Measurements from ENCODE around the gene GCKR. TPM values are rescaled to one million over a fixed set of nuclear protein-coding genes. Genes with fewer than 3 reads are reported as not detected.
A peak's percentile ranks its signal among the peaks of the same experiment; 100 is the strongest.

GCKR gene
- total and polyA plus RNA-seq, 10 donors = 0.33 to 6.7 (median 3.3) TPM

DNA sequence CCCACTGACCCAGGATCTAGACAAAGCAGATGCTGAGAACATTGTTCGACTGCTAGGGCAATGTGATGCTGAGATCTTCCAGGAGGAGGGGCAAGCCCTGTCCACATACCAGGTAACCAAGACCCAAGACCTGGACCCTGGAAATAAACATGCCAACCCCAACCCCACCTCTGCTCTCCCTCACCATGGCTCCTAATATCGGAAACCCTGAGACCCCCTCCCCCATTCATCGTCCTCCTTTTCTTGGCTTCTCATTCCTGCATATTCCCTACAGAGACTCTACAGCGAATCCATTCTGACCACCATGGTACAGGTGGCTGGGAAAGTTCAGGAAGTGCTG, 619 bp downstream of the GCKR start:
- TF ChIP-seq POLR2AphosphoS5 (IDR thresholded peaks at IDR 0.05) = no peak
- TF ChIP-seq POLR2A (IDR thresholded peaks at IDR 0.05) = no peak
- H3K36me3 ChIP-seq = no peaks in the 10 kb centered on the region
- 76 to 85% (median 82%) methylated on average over 4 of the region's 4 CpGs for WGBS, 5 donors
- DNase-seq = no peak
- H3K4me3 ChIP-seq = no peak overlapping the region
- H3K4me1 ChIP-seq = peaks cover 0 to 32% (median 18%) of the 10 kb centered on the region in 6 donors
- peak overlapping the region in 2 of 8 donors; percentile 10 to 50 for H3K27ac ChIP-seq
- intact Hi-C loops (cut with DNase I; ENCODE audit: low total_unique reads) = no loop called here
- no peaks in the 10 kb centered on the region for H3K9me3 ChIP-seq
- peaks cover 0 to 53% (median 17%) of the 10 kb centered on the region in 7 donors for H3K27me3 ChIP-seq (replicated peaks in 1 of 7)

DNA sequence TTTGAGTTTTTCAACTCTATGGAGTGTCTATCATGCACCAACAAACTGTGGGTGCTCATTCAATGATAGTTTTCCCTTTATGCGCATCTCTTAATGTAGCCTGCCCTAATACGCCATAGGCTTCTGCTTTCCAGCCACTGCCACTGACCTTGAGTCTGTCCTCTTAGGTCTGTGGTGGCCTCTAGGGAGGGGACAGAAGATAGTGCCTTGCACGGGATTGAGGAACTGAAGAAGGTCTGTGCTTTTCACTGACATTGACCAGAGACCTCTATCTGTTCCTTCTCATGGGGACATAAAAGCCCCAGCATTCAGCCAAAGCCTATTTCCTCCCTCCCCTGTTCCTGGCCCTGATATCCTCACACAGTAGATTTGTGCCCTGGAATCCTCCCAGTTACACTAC, 2.3 kb downstream of the GCKR start:
- no peaks in the 10 kb centered on the region for H3K9me3 ChIP-seq
- peaks cover 0 to 44% (median 17%) of the 10 kb centered on the region in 7 donors for H3K27me3 ChIP-seq (replicated peaks in 1 of 7)
- intact Hi-C loops (cut with DNase I; ENCODE audit: low total_unique reads) = no loop called here
- 72 to 88% (median 78%) methylated on average over 3 of the region's 3 CpGs for WGBS, 5 donors
- H3K4me1 ChIP-seq = peaks cover 0 to 30% (median 17%) of the 10 kb centered on the region in 6 donors
- no peaks in the 10 kb centered on the region for H3K36me3 ChIP-seq
- no peak for DNase-seq
- no peak overlapping the region for H3K4me3 ChIP-seq
- no peak overlapping the region for H3K27ac ChIP-seq
- no peak for TF ChIP-seq POLR2AphosphoS5 (IDR thresholded peaks at IDR 0.05)
- no peak for TF ChIP-seq POLR2A (IDR thresholded peaks at IDR 0.05)
- TF ChIP-seq, protein P1, sequence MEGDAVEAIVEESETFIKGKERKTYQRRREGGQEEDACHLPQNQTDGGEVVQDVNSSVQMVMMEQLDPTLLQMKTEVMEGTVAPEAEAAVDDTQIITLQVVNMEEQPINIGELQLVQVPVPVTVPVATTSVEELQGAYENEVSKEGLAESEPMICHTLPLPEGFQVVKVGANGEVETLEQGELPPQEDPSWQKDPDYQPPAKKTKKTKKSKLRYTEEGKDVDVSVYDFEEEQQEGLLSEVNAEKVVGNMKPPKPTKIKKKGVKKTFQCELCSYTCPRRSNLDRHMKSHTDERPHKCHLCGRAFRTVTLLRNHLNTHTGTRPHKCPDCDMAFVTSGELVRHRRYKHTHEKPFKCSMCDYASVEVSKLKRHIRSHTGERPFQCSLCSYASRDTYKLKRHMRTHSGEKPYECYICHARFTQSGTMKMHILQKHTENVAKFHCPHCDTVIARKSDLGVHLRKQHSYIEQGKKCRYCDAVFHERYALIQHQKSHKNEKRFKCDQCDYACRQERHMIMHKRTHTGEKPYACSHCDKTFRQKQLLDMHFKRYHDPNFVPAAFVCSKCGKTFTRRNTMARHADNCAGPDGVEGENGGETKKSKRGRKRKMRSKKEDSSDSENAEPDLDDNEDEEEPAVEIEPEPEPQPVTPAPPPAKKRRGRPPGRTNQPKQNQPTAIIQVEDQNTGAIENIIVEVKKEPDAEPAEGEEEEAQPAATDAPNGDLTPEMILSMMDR (IDR thresholded peaks at IDR 0.05 in 8 of 11, conservative IDR thresholded peaks at IDR 0.05 in 3 of 11) = no peak

DNA sequence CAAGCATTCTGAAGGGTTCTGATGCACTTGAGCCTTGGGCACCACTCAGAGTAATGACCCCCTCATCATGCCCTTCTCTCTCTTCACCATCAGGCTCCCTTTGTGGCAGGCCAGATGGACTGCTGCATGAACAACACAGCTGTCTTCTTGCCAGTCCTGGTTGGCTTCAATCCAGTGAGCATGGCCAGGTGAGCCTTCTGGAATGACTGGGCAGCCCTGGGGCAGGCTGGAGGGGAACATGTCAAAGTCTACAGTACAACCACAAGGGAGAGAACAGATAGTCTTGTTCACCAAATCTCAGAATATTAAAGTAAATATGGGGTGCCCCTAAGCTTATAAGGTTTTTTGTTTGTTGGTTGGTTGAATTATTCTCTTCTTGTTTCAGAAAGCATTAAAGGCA, 4.4 kb downstream of the GCKR start:
- no peaks in the 10 kb centered on the region for H3K36me3 ChIP-seq
- no peaks in the 10 kb centered on the region for H3K9me3 ChIP-seq
- H3K4me3 ChIP-seq = no peak overlapping the region
- no peak overlapping the region for H3K27ac ChIP-seq
- H3K4me1 ChIP-seq = peaks cover 0 to 9% (median 4%) of the 10 kb centered on the region in 6 donors
- DNase-seq = no peak
- H3K27me3 ChIP-seq (replicated peaks in 1 of 7) = peaks cover 0 to 23% (median 2%) of the 10 kb centered on the region in 7 donors
- intact Hi-C loops (cut with DNase I; ENCODE audit: low total_unique reads) = no loop called here
- no peak for TF ChIP-seq POLR2AphosphoS5 (IDR thresholded peaks at IDR 0.05)

GRCh38 chr2:27502142-27502541, 5.5 kb downstream of the GCKR start:
- H3K36me3 ChIP-seq = no peaks in the 10 kb centered on the region
- 86 to 93% (median 86%) methylated on average over 4 of the region's 4 CpGs for WGBS, 5 donors
- intact Hi-C loops (cut with DNase I; ENCODE audit: low total_unique reads) = no loop called here
- no peak for TF ChIP-seq POLR2A (IDR thresholded peaks at IDR 0.05)
- TF ChIP-seq, protein P1 (IDR thresholded peaks at IDR 0.05 in 8 of 11, conservative IDR thresholded peaks at IDR 0.05 in 3 of 11) = no peak
- TF ChIP-seq POLR2AphosphoS5 (IDR thresholded peaks at IDR 0.05) = no peak
- H3K4me3 ChIP-seq = no peak overlapping the region
- H3K27me3 ChIP-seq (replicated peaks in 1 of 7) = peaks cover 0 to 12% (median 0%) of the 10 kb centered on the region in 7 donors
- H3K4me1 ChIP-seq = peaks cover 0 to 2% (median 0%) of the 10 kb centered on the region in 6 donors
- no peaks in the 10 kb centered on the region for H3K9me3 ChIP-seq
- no peak overlapping the region for H3K27ac ChIP-seq
- DNase-seq = no peak

- Histone ChIP-seq H3K27me3 (replicated peaks in 1 of 7) (peaks cover 0 to 7% (median 0%) of the 10 kb centered on the region in 7 donors), H3K4me3 (no peak overlapping the region), H3K4me1 (no peaks in the 10 kb centered on the region), H3K27ac (no peak overlapping the region), H3K9me3 (no peaks in the 10 kb centered on the region), H3K36me3 (no peaks in the 10 kb centered on the region)
- TF ChIP-seq, protein P1 (IDR thresholded peaks at IDR 0.05 in 8 of 11, conservative IDR thresholded peaks at IDR 0.05 in 3 of 11) = no peak
- no peak for DNase-seq
- intact Hi-C loops (cut with DNase I; ENCODE audit: low total_unique reads) = no loop called here
- 81 to 91% (median 88%) methylated on average over 6 of the region's 6 CpGs for WGBS, 5 donors
Observed at GRCh38 chr2:27506587-27506986, 9.9 kb downstream of the GCKR start.
